Measurements from ENCODE around the gene THBS3. TPM values are rescaled to one million over a fixed set of nuclear protein-coding genes. Genes with fewer than 3 reads are reported as not detected.

Gene THBS3
- 19.0 and 21.3 TPM in 2 replicates for total RNA-seq

DNA sequence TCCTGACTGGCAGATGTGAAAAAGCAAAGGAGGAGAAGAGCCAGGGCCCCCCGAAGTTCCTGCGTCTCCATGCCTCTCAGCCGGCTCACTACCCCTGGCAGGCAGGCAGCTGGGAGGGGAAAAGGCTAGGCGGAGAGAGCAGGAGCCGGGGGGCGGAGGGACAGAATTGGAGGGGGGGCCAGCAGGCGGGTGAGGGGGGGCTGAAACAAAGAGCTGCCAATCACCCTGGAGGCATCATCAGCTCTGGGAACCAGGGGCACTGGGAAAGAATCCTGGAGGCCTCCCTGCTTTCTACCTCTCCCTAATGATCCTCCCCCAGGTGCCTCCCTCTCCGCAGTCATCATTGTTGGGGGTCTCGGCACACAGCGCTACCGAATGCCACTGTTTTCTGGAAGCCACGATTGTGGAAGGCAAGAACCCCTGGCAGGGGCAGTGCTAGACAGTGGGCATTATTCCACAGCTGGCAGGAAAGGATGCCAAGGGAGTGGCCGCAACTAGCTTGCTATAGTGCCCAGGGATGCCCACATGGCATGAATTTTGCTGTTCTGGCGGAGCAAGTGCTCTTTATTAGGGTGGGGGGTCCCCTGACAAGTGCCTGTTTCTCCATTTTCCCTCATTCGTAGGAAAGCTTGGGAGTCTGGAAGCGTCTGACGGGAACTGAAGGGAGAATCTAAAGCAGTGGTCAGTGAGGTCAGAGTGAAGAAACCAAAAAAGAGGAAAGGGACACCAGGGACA, at the start of gene THBS3:
Gene THBS3 (minus strand): TSS at position 92 of the 735 bp plus-strand sequence. CDS start 21 bp downstream, at position 71.

DNA sequence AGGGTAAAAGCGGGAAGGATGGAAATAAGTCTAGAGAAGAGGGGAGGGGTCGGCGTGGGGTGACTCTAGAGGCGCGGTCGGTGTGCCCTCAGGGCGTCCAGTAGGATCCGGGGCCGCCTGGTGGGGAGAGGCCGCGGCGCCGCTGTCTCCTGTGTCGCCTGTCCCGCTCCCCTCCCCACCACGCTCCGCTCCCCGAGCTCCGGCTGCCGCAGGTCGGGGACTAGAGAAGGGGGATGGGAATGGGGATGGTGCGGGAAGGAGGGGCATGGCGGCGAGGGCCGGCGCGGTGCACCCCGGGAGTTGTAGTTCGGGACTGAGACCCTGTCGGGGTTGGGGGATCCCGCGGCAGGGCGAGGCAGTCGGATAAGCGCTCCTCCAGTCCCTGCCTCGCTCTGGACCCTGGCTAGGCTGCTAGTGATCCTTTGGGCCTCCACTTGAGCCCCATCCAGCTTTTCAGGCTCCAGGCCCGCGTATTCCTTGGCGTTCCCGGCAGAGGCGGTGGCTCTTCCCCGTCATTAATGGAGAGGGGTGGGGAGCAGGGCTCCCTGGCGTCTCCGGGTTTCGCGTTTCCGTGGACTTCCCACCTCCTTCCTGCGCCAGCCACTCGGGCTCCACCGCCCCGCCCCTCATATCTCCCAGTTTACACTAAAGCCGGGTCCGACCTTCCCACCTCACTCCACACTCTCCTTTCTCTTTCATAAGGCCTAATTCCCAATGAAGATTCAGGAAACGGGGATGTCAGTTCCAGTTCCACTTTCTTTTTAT, 47.7 kb upstream of the THBS3 start, which contains the start of gene ENTREP3:
Gene ENTREP3 (minus strand): TSS at position 241 of the 765 bp plus-strand sequence. CDS start 606 bp downstream, outside the sequence.

DNA sequence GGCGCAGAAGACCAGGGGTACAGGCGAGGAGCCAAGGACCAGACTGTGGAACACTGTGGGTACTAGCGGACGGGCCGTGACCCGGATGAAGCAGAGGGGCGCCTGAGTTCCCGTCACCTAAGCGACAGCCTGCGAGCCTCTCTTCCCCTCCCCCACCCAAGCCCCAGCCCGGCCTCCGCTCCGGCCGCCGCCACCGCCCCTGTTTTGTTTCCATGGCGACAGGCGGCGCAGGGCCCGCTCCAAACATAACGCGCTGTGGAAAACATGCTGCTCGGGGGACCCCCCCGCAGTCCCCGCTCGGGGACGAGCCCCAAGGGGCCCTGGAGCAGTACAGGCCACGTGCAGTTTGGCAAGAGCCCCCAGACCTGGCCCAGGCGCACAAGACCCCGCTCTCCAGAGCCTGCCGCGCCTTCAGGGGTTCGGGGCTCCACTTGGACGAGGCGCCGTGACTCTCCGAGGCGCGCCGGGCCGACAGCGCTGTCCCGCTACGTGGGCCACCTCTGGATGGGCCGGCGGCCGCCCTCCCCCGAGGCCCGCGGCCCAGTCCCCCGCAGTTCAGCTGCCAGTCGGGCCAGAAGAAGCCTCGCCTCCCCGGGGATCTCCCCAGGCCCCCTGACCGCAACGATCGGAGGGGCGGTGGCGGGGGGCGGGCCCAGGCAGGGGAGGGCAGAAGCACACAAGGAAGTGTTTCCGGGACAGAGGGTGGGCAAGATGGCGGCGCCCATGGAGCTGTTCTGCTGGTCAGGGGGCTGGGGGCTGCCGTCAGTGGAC, 1.0 kb upstream of the THBS3 start, which contains the start of gene MTX1:
Gene MTX1 (plus strand): TSS at position 155 of the 771 bp plus-strand sequence. CDS start 110 bp downstream, at position 265.

GRCh38 chr1:155173478-155174323, 34.0 kb downstream of the THBS3 start, which contains the start of gene TRIM46:
TRIM46 (plus strand) TSS chr1:155173849; CDS start chr1:155173967, 118 bp downstream.

GRCh38 chr1:155172732-155173477, 34.8 kb downstream of the THBS3 start, which contains the start of gene KRTCAP2:
KRTCAP2 (minus strand) TSS chr1:155173304; CDS start chr1:155173224, 80 bp downstream.

Other genes with a start within 250 kb of the THBS3 start
- gene PYGO2, start 246.1 kb downstream of the THBS3 start, total RNA-seq: 14.2 and 16.1 TPM in 2 replicates
- gene SHC1, start 237.2 kb downstream of the THBS3 start, total RNA-seq: 329 and 340 TPM in 2 replicates
- 84.4 and 128 TPM in 2 replicates for gene CKS1B, start 233.2 kb downstream of the THBS3 start, total RNA-seq
- gene FLAD1, start 224.6 kb downstream of the THBS3 start, total RNA-seq: 31.4 and 42.1 TPM in 2 replicates
- not detected in 2 replicates for gene LENEP, start 214.3 kb downstream of the THBS3 start, total RNA-seq
- 10.8 and 14.7 TPM in 2 replicates for gene ZBTB7B, start 205.1 kb downstream of the THBS3 start, total RNA-seq
- 0.18 and 0.29 TPM in 2 replicates for gene DCST2, start 174.1 kb downstream of the THBS3 start, total RNA-seq
- not detected in 2 replicates for gene DCST1, start 174.1 kb downstream of the THBS3 start, total RNA-seq
- gene ADAM15, start 156.6 kb downstream of the THBS3 start, total RNA-seq: 84.7 and 112 TPM in 2 replicates
- gene EFNA4, start 144.2 kb downstream of the THBS3 start, total RNA-seq: 4.6 and 7.8 TPM in 2 replicates
- gene EFNA3, start 129.1 kb downstream of the THBS3 start, total RNA-seq: 0.53 and 0.58 TPM in 2 replicates
- gene EFNA1, start 80.0 kb downstream of the THBS3 start, total RNA-seq: not detected in 2 replicates
- gene SLC50A1, start 72.0 kb downstream of the THBS3 start, total RNA-seq: 78.3 and 119 TPM in 2 replicates
- 218 and 219 TPM in 2 replicates for gene DPM3, start 67.4 kb downstream of the THBS3 start, total RNA-seq
- gene KRTCAP2, start 34.6 kb downstream of the THBS3 start, total RNA-seq: 192 and 276 TPM in 2 replicates
- 3.7 and 5.8 TPM in 2 replicates for gene TRIM46, start 34.0 kb downstream of the THBS3 start, total RNA-seq
- gene MTX1, start 798 bp upstream of the THBS3 start, total RNA-seq: 105 and 129 TPM in 2 replicates
- 17.9 and 21.0 TPM in 2 replicates for gene ENTREP3, start 47.6 kb upstream of the THBS3 start, total RNA-seq
- gene SCAMP3, start 54.5 kb upstream of the THBS3 start, total RNA-seq: 92.3 and 114 TPM in 2 replicates
- gene CLK2, start 65.6 kb upstream of the THBS3 start, total RNA-seq: 18.2 and 24.1 TPM in 2 replicates
- gene HCN3, start 69.6 kb upstream of the THBS3 start, total RNA-seq: under 0.01 and 1.2 TPM in 2 replicates
- not detected in 2 replicates for gene PKLR, start 93.5 kb upstream of the THBS3 start, total RNA-seq
- 1,079 and 1,092 TPM in 2 replicates for gene FDPS, start 101.0 kb upstream of the THBS3 start, total RNA-seq
- gene RUSC1, start 113.0 kb upstream of the THBS3 start, total RNA-seq: 23.4 and 35.5 TPM in 2 replicates

Data from myometrial cell (primary cell).